ENCODE measurements around the gene MROH2A.

DNA sequence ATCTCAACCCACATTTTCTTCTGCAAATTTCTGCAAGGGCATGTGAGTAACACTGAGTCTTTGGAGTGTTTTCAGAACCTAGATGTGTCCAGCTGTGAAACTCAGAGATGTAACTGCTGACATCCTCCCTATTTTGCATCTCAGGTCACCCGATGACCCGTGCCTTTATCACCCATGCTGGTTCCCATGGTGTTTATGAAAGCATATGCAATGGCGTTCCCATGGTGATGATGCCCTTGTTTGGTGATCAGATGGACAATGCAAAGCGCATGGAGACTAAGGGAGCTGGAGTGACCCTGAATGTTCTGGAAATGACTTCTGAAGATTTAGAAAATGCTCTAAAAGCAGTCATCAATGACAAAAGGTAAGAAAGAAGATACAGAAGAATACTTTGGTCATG, 10.1 kb upstream of the MROH2A start:
- TF ChIP-seq, protein P1, sequence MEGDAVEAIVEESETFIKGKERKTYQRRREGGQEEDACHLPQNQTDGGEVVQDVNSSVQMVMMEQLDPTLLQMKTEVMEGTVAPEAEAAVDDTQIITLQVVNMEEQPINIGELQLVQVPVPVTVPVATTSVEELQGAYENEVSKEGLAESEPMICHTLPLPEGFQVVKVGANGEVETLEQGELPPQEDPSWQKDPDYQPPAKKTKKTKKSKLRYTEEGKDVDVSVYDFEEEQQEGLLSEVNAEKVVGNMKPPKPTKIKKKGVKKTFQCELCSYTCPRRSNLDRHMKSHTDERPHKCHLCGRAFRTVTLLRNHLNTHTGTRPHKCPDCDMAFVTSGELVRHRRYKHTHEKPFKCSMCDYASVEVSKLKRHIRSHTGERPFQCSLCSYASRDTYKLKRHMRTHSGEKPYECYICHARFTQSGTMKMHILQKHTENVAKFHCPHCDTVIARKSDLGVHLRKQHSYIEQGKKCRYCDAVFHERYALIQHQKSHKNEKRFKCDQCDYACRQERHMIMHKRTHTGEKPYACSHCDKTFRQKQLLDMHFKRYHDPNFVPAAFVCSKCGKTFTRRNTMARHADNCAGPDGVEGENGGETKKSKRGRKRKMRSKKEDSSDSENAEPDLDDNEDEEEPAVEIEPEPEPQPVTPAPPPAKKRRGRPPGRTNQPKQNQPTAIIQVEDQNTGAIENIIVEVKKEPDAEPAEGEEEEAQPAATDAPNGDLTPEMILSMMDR (tag by site-specific recombination; IDR thresholded peaks at IDR 0.05): no peak
- TF ChIP-seq SALL2 (tag by site-specific recombination; IDR thresholded peaks at IDR 0.05; ENCODE audit: borderline replicate concordance) (no peak), ZNF660 (tag by site-specific recombination; IDR thresholded peaks at IDR 0.05) (no peak), TCF7L2 (IDR thresholded peaks at IDR 0.05; ENCODE audit: borderline replicate concordance, low read depth, low read length) (no peak), ZBTB8A (tag by site-specific recombination; IDR thresholded peaks at IDR 0.05) (no peak), ZXDB (tag by site-specific recombination; IDR thresholded peaks at IDR 0.05) (no peak)
- TF ChIP-seq, protein P2, sequence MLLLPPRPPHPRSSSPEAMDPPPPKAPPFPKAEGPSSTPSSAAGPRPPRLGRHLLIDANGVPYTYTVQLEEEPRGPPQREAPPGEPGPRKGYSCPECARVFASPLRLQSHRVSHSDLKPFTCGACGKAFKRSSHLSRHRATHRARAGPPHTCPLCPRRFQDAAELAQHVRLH (tag by site-specific recombination; IDR thresholded peaks at IDR 0.05): no peak

Data from HEK293 (cell line).